Measurements from ENCODE around the gene ARSA. TPM values are rescaled to one million over a fixed set of nuclear protein-coding genes. Genes with fewer than 3 reads are reported as not detected.

ARSA gene
- total and polyA plus RNA-seq, 2 of the 13 experiments (the other 11 are each of a cell fraction or from before 2014, with no cell fraction given) = 9.0 to 11.5 TPM

GRCh38 chr22:50641696-50642607 is 14.0 kb upstream of the ARSA start (continued):
- TF ChIP-seq FOXJ3 (CRISPR knock-in tag; IDR thresholded peaks at IDR 0.05; ENCODE audit: borderline replicate concordance) (peak; percentile 60; the same call in 1 of the 2 replicates), HOXA5 (CRISPR knock-in tag; IDR thresholded peaks at IDR 0.05) (peak; percentile 84), TFDP1 (CRISPR knock-in tag; IDR thresholded peaks at IDR 0.05; ENCODE audit: borderline replicate concordance) (peak; percentile 82; the same call in 1 of the 2 replicates), ZNF251 (CRISPR knock-in tag; IDR thresholded peaks at IDR 0.05) (no peak), DPF2 (CRISPR knock-in tag; IDR thresholded peaks at IDR 0.05; ENCODE audit: borderline replicate concordance, low read depth) (peak; percentile 67; the same call in 1 of the 2 replicates), CEBPG (CRISPR knock-in tag; IDR thresholded peaks at IDR 0.05) (peak; percentile 94), HNRNPLL (IDR thresholded peaks at IDR 0.05; ENCODE audit: low read depth, low read length, poor library complexity, severe bottlenecking) (peak; percentile 76), CHD4 (IDR thresholded peaks at IDR 0.05; ENCODE audit: borderline replicate concordance, low read length) (0 out of 2 replicates have a peak, but pooled peaks have one; percentile 67), ELF3 (CRISPR knock-in tag; IDR thresholded peaks at IDR 0.05) (peak; percentile 65; the same call in 1 of the 2 replicates), TBX2 (CRISPR knock-in tag; IDR thresholded peaks at IDR 0.05; ENCODE audit: borderline replicate concordance) (peak; percentile 88), TFE3 (CRISPR knock-in tag; IDR thresholded peaks at IDR 0.05) (peak; percentile 92), ZMYM4 (CRISPR knock-in tag; IDR thresholded peaks at IDR 0.05) (peak; percentile 72), ZSCAN12 (CRISPR knock-in tag; IDR thresholded peaks at IDR 0.05) (peak; percentile 24; the same call in 1 of the 2 replicates), EED (CRISPR knock-in tag; IDR thresholded peaks at IDR 0.05) (no peak; the same call in 1 of the 2 replicates), ATF7 (IDR thresholded peaks at IDR 0.05) (no peak), ATF7 (CRISPR knock-in tag; IDR thresholded peaks at IDR 0.05) (no peak), GLI4 (CRISPR knock-in tag; IDR thresholded peaks at IDR 0.05; ENCODE audit: borderline replicate concordance) (peak; percentile 8; the same call in 1 of the 2 replicates), MYC (CRISPR knock-in tag; IDR thresholded peaks at IDR 0.05; ENCODE audit: borderline replicate concordance) (peak; percentile 92), MAFK (conservative IDR thresholded peaks at IDR 0.05 in 1 of 2, IDR thresholded peaks at IDR 0.05 in 1 of 2; ENCODE audit: low read length in 2 of 2) (no peak), AHDC1 (CRISPR knock-in tag; IDR thresholded peaks at IDR 0.05; ENCODE audit: borderline replicate concordance) (peak; percentile 67; the same call in 1 of the 2 replicates)

Data from HepG2 (cell line).